Measurements from ENCODE around the gene FMN2. TPM values are rescaled to one million over a fixed set of nuclear protein-coding genes. Genes with fewer than 3 reads are reported as not detected.
A peak's percentile ranks its signal among the peaks of the same experiment; 100 is the strongest.

FMN2 gene
- total and polyA plus RNA-seq, 4 donors, result 0.14 to 2.7 (median 1.2) TPM

GRCh38 chr1:240462766-240463395, 371.2 kb downstream of the FMN2 start:
- TF ChIP-seq, protein P1, sequence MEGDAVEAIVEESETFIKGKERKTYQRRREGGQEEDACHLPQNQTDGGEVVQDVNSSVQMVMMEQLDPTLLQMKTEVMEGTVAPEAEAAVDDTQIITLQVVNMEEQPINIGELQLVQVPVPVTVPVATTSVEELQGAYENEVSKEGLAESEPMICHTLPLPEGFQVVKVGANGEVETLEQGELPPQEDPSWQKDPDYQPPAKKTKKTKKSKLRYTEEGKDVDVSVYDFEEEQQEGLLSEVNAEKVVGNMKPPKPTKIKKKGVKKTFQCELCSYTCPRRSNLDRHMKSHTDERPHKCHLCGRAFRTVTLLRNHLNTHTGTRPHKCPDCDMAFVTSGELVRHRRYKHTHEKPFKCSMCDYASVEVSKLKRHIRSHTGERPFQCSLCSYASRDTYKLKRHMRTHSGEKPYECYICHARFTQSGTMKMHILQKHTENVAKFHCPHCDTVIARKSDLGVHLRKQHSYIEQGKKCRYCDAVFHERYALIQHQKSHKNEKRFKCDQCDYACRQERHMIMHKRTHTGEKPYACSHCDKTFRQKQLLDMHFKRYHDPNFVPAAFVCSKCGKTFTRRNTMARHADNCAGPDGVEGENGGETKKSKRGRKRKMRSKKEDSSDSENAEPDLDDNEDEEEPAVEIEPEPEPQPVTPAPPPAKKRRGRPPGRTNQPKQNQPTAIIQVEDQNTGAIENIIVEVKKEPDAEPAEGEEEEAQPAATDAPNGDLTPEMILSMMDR (IDR thresholded peaks at IDR 0.05; ENCODE audit: control extremely low read depth, extremely low read depth), result no peak
- Histone ChIP-seq H3K27ac (ENCODE audit: low read depth in 1 of 2, low read length in 1 of 2) (no peak overlapping the region), H3K4me1 (ENCODE audit: control insufficient read depth in 5 of 5, insufficient read depth in 5 of 5, low read length in 5 of 5) (peaks cover 0 to 14% (median 3%) of the 10 kb centered on the region in 5 donors), H3K36me3 (ENCODE audit: control insufficient read depth in 4 of 4, insufficient read depth in 4 of 4, low read length in 4 of 4) (no peaks in the 10 kb centered on the region), H3K9ac (ENCODE audit: insufficient read depth in 1 of 2, low read length in 2 of 2) (no peak overlapping the region), H3K4me3 (no peak overlapping the region), H3K9me3 (ENCODE audit: control insufficient read depth in 4 of 4, insufficient read depth in 3 of 4, low read length in 3 of 4) (no peaks in the 10 kb centered on the region), H3K27me3 (ENCODE audit: control insufficient read depth in 3 of 3, insufficient read depth in 3 of 3, low read length in 2 of 3) (no peaks in the 10 kb centered on the region)
- DNase-seq, result no peak
- WGBS, 2 donors, result 71 to 81% methylated on average over 7 of the region's 7 CpGs
- ATAC-seq (ENCODE audit: insufficient read depth, low FRiP score), result no peak

DNA sequence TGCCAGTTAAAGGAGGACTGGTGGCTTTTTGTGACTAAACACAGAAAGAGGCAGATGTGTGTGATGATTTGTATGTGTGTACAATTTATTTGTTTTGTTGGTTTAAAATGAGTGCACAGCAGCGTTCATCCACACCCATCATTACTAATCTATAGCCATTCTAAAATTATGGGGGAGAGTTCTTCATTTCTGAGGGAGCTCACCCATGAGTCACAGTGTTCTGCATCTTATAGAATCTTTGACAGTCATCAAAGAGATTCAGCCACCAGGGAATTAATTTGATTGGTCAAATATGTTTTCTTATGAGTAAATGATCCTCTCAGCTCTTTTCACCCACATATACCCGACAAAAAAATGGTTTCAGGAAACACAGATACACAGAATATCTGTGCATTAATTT, 372.4 kb downstream of the FMN2 start:
- H3K9me3 ChIP-seq (ENCODE audit: control insufficient read depth in 4 of 4, insufficient read depth in 3 of 4, low read length in 3 of 4), result no peaks in the 10 kb centered on the region
- no peaks in the 10 kb centered on the region for H3K36me3 ChIP-seq (ENCODE audit: control insufficient read depth in 4 of 4, insufficient read depth in 4 of 4, low read length in 4 of 4)
- no peak for DNase-seq
- peaks cover 0 to 21% (median 3%) of the 10 kb centered on the region in 5 donors for H3K4me1 ChIP-seq (ENCODE audit: control insufficient read depth in 5 of 5, insufficient read depth in 5 of 5, low read length in 5 of 5)
- H3K27ac ChIP-seq (ENCODE audit: low read depth in 1 of 2, low read length in 1 of 2), result no peak overlapping the region
- H3K27me3 ChIP-seq (ENCODE audit: control insufficient read depth in 3 of 3, insufficient read depth in 3 of 3, low read length in 2 of 3), result no peaks in the 10 kb centered on the region
- 85 to 87% methylated on average over 2 of the region's 2 CpGs for WGBS, 2 donors
- H3K9ac ChIP-seq (ENCODE audit: insufficient read depth in 1 of 2, low read length in 2 of 2), result no peak overlapping the region
- no peak overlapping the region for H3K4me3 ChIP-seq
- TF ChIP-seq, protein P1 (IDR thresholded peaks at IDR 0.05; ENCODE audit: control extremely low read depth, extremely low read depth), result no peak
- ATAC-seq (ENCODE audit: insufficient read depth, low FRiP score), result no peak

DNA sequence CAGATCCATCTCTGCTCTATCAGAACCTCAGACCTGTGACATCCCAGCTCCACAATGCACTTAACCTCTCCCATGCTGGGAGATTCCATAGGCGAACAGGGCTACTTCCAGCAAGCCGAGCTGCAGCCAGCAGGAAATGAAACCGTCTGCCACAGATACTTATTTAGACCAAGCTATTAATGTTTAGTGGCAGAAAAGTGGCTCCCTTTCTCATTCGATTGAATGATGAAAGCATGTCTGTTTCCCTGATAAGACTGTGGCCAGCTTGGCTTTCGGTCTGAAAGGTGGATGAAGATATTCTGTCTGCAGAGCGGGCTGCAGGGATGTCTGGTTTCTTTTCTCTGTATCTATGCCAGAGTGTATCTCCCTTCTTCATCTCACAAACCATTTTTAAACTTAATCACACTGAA, 373.9 kb downstream of the FMN2 start:
- peak overlapping the region in 1 of 2 donors; percentile 61 for H3K9ac ChIP-seq (ENCODE audit: insufficient read depth in 1 of 2, low read length in 2 of 2)
- H3K4me3 ChIP-seq, result no peak overlapping the region
- H3K4me1 ChIP-seq (ENCODE audit: control insufficient read depth in 5 of 5, insufficient read depth in 5 of 5, low read length in 5 of 5), result peaks cover 0 to 21% (median 3%) of the 10 kb centered on the region in 5 donors
- no peaks in the 10 kb centered on the region for H3K9me3 ChIP-seq (ENCODE audit: control insufficient read depth in 4 of 4, insufficient read depth in 3 of 4, low read length in 3 of 4)
- TF ChIP-seq, protein P1 (IDR thresholded peaks at IDR 0.05; ENCODE audit: control extremely low read depth, extremely low read depth), result no peak
- no peak for ATAC-seq (ENCODE audit: insufficient read depth, low FRiP score)
- H3K27me3 ChIP-seq (ENCODE audit: control insufficient read depth in 3 of 3, insufficient read depth in 3 of 3, low read length in 2 of 3), result no peaks in the 10 kb centered on the region
- WGBS, 2 donors, result 38 to 41% methylated on average over 6 of the region's 6 CpGs
- no peaks in the 10 kb centered on the region for H3K36me3 ChIP-seq (ENCODE audit: control insufficient read depth in 4 of 4, insufficient read depth in 4 of 4, low read length in 4 of 4)
- DNase-seq, result peak in 2 of 3 donors; percentile 41 to 42
- no peak overlapping the region for H3K27ac ChIP-seq (ENCODE audit: low read depth in 1 of 2, low read length in 1 of 2)

GRCh38 chr1:240466509-240466908, 374.8 kb downstream of the FMN2 start:
- no peak for ATAC-seq (ENCODE audit: insufficient read depth, low FRiP score)
- 85% methylated on average over 4 of the region's 4 CpGs for WGBS, 2 donors

More at GRCh38 chr1:240466509-240466908, 374.8 kb downstream of the FMN2 start:
- H3K27ac ChIP-seq (ENCODE audit: low read depth in 1 of 2, low read length in 1 of 2), result no peak overlapping the region
- no peak overlapping the region for H3K9ac ChIP-seq (ENCODE audit: insufficient read depth in 1 of 2, low read length in 2 of 2)
- H3K4me3 ChIP-seq, result no peak overlapping the region
- H3K27me3 ChIP-seq (ENCODE audit: control insufficient read depth in 3 of 3, insufficient read depth in 3 of 3, low read length in 2 of 3), result no peaks in the 10 kb centered on the region
- TF ChIP-seq, protein P1 (IDR thresholded peaks at IDR 0.05; ENCODE audit: control extremely low read depth, extremely low read depth), result no peak
- H3K36me3 ChIP-seq (ENCODE audit: control insufficient read depth in 4 of 4, insufficient read depth in 4 of 4, low read length in 4 of 4), result no peaks in the 10 kb centered on the region
- no peak for DNase-seq
- no peaks in the 10 kb centered on the region for H3K9me3 ChIP-seq (ENCODE audit: control insufficient read depth in 4 of 4, insufficient read depth in 3 of 4, low read length in 3 of 4)
- H3K4me1 ChIP-seq (ENCODE audit: control insufficient read depth in 5 of 5, insufficient read depth in 5 of 5, low read length in 5 of 5), result peaks cover 0 to 21% (median 3%) of the 10 kb centered on the region in 5 donors
